T-helper 22 cell (primary cell): ENCODE data around the gene ZC3H12A.

Experiments
- DNase-seq: peaks from one replicate; pipeline ENCODE4 v3.0.0-alpha.2; 2020; ENCODE audit warnings: low read depth

Gene ZC3H12A

DNA sequence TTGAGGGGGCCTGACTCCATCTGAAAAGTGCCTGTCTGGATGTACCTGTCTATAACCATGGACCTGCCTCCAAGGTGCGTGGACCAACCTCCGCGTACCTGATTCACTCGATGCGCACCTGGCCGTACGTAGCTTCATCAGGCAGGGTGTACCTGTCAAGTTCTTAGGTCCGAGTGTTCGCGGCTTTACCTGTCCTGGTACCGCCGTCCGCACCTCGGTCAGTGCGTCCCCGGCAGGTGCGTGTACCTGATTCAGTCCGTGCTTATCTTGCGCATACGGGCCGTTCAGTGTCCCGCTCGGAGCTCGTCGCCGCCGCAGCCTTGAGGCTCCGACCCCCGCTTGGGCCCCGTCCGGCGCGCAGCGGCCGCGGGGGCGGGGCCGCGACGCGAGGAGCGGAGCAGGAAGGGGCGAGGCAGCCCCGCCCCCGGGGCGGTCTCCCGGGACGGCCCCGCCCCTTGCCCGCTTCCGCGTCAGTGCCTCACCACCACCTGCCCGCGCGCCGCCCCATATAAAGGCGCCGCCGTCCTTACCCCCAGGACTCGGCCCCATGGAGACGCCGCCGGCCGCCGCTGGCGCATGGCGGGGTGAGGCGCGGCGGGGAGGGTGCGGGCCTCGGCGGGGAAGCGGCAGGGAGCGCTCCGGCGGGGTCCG is at the start of gene ZC3H12A:
Gene ZC3H12A, plus strand, starts transcription at position 535 of the 651 bp plus-strand sequence. CDS start 917 bp downstream, outside the sequence.
- peak; percentile 86 for DNase-seq

DNA sequence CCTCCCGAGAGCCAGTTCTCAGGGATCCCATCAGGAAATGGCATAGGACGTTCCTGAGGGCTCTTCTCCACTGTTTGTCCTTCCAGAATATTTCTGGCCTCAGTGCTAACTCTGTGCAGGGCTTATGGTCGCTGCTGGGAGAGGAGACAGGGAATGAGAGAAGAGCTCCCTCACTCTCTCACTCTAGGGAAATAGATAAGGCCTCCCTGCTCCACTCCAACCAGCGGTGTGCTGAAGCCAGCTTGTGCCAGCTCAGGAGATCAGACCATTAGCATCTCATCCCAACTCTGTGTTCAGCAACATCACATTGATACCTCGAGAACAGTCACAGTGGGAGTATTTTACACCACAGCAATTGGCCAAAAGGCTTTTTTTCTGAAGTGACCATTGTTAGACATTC is 49.2 kb upstream of the ZC3H12A start:
- no peak for DNase-seq

DNA sequence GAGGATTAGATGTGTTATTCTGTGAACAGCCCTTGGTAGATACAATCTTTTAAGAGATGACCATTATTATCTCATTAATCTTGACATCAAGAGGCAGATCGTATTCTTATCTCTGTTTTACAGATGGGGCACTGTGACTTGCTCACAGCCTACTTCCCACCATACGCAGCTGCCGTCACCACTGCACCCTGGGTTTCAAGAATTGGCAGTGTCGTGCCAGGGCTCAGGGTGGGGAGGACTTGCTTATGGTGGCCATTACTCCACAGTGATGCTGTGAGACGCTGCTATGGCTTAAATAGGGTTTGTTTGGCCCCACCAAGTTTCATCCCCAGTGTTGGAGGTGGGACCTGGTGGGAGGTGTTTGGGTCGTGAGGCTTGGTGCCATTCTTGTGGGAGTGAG is 45.4 kb upstream of the ZC3H12A start:
- no peak for DNase-seq

GRCh38 chr1:37430103-37430985 is 44.0 kb upstream of the ZC3H12A start:
- DNase-seq: no peak

DNA sequence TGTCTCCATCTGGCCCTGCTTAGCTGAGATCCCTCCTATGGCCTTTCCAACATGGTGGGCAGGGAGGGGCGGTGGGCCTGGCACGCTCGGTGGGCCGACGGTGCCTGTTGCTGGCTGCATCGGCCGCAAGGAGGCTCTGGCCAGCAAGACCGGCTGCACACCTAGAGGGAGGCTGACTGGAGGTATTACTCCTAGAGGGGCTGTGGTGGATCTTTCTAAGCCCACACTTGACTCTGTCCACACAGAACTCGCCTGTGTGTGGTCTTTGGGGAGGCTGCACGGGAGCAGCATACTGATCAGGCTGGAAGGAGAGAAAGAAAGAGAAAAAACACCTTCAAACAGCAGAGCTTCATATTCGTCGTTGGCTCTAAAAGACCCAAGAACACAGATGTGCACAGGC is 41.7 kb upstream of the ZC3H12A start:
- DNase-seq: no peak

GRCh38 chr1:37433171-37433570 is 41.2 kb upstream of the ZC3H12A start:
- DNase-seq: no peak

GRCh38 chr1:37434292-37435225 is 39.8 kb upstream of the ZC3H12A start:
- DNase-seq: peak; percentile 18

DNA sequence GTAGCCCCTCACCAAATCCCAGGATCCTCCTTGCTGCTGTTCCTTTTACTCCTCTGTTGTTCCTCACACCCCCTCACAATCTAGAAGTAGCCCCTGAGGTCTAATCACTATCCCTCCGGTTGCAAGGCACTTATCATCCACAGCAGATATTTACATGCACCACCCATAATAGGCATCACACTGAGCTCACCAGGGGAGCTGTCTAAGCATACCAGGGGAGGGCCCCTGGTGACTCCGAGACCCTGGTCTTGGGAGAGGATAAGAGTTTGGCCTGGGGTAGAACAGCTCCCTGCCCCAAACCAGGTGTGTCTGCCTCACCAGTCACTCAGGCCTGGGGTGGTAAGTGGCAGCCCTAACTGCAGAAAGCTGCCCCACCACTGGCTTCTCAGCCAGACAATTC is 37.3 kb upstream of the ZC3H12A start:
- DNase-seq: no peak

DNA sequence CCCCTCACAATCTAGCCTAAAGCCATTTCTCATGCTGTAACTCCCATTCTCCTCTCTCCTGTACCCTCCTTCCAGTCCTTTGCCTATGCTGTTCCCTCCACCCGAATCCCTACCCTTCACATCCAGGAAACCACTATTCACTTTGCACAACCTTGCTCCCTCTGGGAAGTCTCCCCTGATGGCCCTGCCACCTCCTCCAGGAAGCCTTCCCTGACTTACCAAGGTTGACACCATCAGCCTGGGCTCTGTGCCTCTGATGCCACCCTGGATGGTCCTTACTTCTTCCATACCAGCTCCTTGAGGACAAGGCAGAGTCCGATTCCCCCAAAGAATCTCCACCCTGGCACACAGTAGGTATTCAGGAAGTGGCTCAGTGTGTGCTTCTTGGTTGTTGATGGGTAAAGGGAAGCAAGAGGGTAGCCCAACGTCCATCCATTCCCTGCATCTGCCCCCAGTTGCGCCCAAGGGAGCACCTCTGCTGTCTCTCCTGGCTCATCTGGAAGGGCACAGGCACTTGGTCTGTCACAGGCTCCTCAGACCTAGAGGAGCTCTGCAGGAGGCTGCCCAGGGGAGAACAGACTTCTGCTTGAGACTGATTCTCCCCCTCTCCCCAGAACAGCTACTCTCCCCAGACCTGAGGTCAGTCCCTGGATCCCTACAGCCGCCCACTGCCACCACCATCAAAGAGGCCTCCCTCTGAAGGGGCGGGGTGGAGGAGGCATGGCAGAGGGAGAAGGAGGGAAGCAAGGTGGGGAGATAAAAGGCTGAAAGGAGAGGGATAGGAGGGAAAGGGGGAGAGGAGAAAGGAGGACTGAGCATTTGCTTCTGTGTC is 36.1 kb upstream of the ZC3H12A start:
- DNase-seq: no peak

DNA sequence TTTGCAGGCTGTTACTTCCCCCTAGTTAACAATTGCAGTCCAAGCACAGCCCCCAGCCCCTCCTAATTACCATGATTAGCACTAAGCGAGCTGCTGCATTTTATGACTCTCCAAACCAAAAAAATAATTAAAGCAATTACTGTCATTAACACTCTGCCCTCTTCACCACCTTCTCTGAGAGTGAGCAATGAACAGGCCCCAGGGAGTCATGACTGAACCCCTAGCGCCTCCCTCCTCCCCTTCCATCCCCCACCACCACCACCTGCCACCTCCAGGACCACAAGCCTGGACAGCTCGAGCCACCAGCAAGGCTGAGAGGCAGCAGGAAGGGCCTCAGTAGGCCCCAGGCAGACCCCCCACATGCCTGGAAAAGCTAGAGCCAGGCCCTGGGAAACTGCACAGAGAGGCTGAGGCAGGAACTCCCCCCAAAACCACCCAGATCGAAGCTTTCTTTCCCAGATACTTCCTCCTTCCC is 35.5 kb upstream of the ZC3H12A start:
- DNase-seq: no peak

- no peak for DNase-seq
Measured at GRCh38 chr1:37439349-37439995, 34.9 kb upstream of the ZC3H12A start.

- DNase-seq: no peak
Measured at GRCh38 chr1:37441490-37441889, 32.9 kb upstream of the ZC3H12A start.

- DNase-seq: no peak
Measured at GRCh38 chr1:37442139-37442538, 32.2 kb upstream of the ZC3H12A start.

DNA sequence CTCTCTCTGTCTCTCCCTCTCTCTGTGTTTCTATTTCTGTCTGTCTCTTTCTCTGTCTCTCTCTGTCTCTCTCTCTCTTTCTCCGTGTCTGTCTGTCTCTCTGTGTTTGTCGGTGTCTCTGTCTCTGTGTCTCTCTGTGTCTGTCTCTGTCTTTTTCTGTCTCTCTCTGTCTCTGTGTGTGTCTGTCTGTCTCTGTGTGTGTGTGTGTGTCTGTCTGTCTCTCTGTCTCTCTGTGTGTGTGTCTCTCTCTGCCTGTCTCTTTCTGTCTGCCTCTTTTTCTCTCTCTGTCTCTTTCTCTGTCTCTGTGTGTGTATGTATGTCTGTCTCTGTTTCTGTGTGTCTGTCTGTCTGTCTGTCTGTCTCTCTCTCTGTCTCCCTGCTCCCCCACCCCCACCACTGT is 31.7 kb upstream of the ZC3H12A start:
- DNase-seq: no peak

GRCh38 chr1:37446874-37447273 is 27.5 kb upstream of the ZC3H12A start:
- no peak for DNase-seq

GRCh38 chr1:37448185-37448584 is 26.2 kb upstream of the ZC3H12A start:
- no peak for DNase-seq

GRCh38 chr1:37448691-37449417 is 25.5 kb upstream of the ZC3H12A start:
- DNase-seq: no peak

GRCh38 chr1:37449936-37450335 is 24.4 kb upstream of the ZC3H12A start:
- no peak for DNase-seq

DNA sequence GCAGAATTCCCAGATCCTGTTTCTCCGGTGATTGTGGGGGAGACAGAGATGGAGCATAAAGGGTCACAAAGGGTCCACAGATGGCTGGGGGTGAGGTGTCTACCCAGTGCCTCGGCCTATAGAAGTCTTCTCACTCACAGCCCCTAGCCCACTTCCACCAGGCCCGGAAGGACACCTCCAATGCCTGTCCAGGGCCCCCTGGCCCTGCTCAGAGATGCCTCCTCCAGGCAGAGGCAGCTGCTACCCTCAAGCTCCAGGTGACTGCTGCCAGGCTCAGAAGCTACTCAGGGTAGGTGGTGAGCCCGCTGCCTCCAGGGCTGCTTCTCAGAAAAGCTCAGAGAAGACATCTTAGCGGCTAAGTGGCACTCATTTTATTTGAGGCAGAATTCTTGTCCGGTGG is 22.0 kb upstream of the ZC3H12A start:
- DNase-seq: no peak

- no peak for DNase-seq
Measured at GRCh38 chr1:37453647-37454046, 20.7 kb upstream of the ZC3H12A start.
